ENCODE results near the gene SH2D5.

The SH2D5 gene

GRCh38 chr1:20716232-20716631 lies 16.3 kb downstream of the SH2D5 start:
- no peak for TF ChIP-seq YY1 (IDR thresholded peaks at IDR 0.05; ENCODE audit: low read depth)
- no peak for TF ChIP-seq ZBTB7A (IDR thresholded peaks at IDR 0.05; ENCODE audit: low read depth)
- no peak for TF ChIP-seq CEBPB (IDR thresholded peaks at IDR 0.05)
- TF ChIP-seq EGR1 (IDR thresholded peaks at IDR 0.05), result no peak
- TF ChIP-seq TEAD4 (IDR thresholded peaks at IDR 0.05), result no peak
- TF ChIP-seq MAX (IDR thresholded peaks at IDR 0.05), result no peak
- TF ChIP-seq REST (IDR thresholded peaks at IDR 0.05; ENCODE audit: low read depth), result no peak

GRCh38 chr1:20715406-20715805 lies 17.1 kb downstream of the SH2D5 start:
- TF ChIP-seq NFIC (IDR thresholded peaks at IDR 0.05) (no peak), RAD21 (IDR thresholded peaks at IDR 0.05; ENCODE audit: low read depth) (no peak), EP300 (IDR thresholded peaks at IDR 0.05; ENCODE audit: borderline replicate concordance) (no peak), EGR1 (IDR thresholded peaks at IDR 0.05) (no peak), USF1 (IDR thresholded peaks at IDR 0.05) (no peak)

GRCh38 chr1:20713440-20713839 lies 19.1 kb downstream of the SH2D5 start:
- TF ChIP-seq RAD21 (IDR thresholded peaks at IDR 0.05; ENCODE audit: low read depth), result no peak
- no peak for TF ChIP-seq YY1 (IDR thresholded peaks at IDR 0.05; ENCODE audit: low read depth)
- no peak for TF ChIP-seq FOXM1 (IDR thresholded peaks at IDR 0.05; ENCODE audit: borderline replicate concordance, low read depth)

GRCh38 chr1:20712215-20712577 lies 20.3 kb downstream of the SH2D5 start:
- TF ChIP-seq NFIC (IDR thresholded peaks at IDR 0.05) (no peak), YY1 (IDR thresholded peaks at IDR 0.05; ENCODE audit: low read depth) (no peak), ZBTB7A (IDR thresholded peaks at IDR 0.05; ENCODE audit: low read depth) (no peak), CREB1 (IDR thresholded peaks at IDR 0.05; ENCODE audit: low read depth) (no peak), EGR1 (IDR thresholded peaks at IDR 0.05) (no peak), RAD21 (IDR thresholded peaks at IDR 0.05; ENCODE audit: low read depth) (no peak), FOXM1 (IDR thresholded peaks at IDR 0.05; ENCODE audit: borderline replicate concordance, low read depth) (no peak), REST (IDR thresholded peaks at IDR 0.05; ENCODE audit: low read depth) (no peak), TAF1 (IDR thresholded peaks at IDR 0.05; ENCODE audit: low read depth) (no peak)

GRCh38 chr1:20711285-20712214 lies 21.0 kb downstream of the SH2D5 start:
- TF ChIP-seq CREB1 (IDR thresholded peaks at IDR 0.05; ENCODE audit: low read depth), result no peak
- no peak for TF ChIP-seq EGR1 (IDR thresholded peaks at IDR 0.05)
- TF ChIP-seq EP300 (IDR thresholded peaks at IDR 0.05; ENCODE audit: borderline replicate concordance), result no peak
- no peak for TF ChIP-seq REST (IDR thresholded peaks at IDR 0.05; ENCODE audit: low read depth)
- TF ChIP-seq ZBTB7A (IDR thresholded peaks at IDR 0.05; ENCODE audit: low read depth), result no peak
- TF ChIP-seq RAD21 (IDR thresholded peaks at IDR 0.05; ENCODE audit: low read depth), result no peak
- TF ChIP-seq MAX (IDR thresholded peaks at IDR 0.05), result no peak
- no peak for TF ChIP-seq YY1 (IDR thresholded peaks at IDR 0.05; ENCODE audit: low read depth)
- TF ChIP-seq TCF12 (IDR thresholded peaks at IDR 0.05; ENCODE audit: low read depth), result no peak
- TF ChIP-seq NFIC (IDR thresholded peaks at IDR 0.05), result no peak
- no peak for TF ChIP-seq USF1 (IDR thresholded peaks at IDR 0.05)
- no peak for TF ChIP-seq CEBPB (IDR thresholded peaks at IDR 0.05)
- no peak for TF ChIP-seq TEAD4 (IDR thresholded peaks at IDR 0.05)
- no peak for TF ChIP-seq TAF1 (IDR thresholded peaks at IDR 0.05; ENCODE audit: low read depth)
- no peak for TF ChIP-seq FOXM1 (IDR thresholded peaks at IDR 0.05; ENCODE audit: borderline replicate concordance, low read depth)

Data from Ishikawa (cell line).